ENCODE results near the gene COL4A2.

Gene COL4A2

DNA sequence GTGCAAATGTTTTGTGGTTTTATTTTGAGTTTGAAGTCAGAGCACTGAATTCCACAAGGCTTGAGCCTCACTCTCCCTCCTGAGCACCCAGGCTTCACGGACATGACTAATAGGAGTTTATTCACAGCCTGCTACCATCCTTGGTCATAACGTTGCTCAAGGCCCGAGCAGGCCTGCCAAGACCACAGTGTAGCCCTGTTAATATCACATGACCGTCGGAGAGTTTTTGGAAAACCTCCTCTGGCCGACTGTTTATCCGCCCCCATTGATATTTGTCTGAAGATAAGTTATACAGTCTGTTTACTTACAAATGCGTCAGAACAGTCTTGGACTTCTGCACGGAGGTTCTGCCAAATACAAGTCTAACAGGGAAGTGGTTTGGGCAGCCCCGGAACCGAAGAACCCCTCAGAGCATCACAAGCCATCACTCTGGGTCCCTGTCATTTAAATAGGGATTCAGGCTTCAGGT, 89.9 kb downstream of the COL4A2 start:
- no peaks in the 10 kb centered on the region for H3K4me1 ChIP-seq (ENCODE audit: control insufficient read depth, insufficient read depth, low read length, poor library complexity, severe bottlenecking)

DNA sequence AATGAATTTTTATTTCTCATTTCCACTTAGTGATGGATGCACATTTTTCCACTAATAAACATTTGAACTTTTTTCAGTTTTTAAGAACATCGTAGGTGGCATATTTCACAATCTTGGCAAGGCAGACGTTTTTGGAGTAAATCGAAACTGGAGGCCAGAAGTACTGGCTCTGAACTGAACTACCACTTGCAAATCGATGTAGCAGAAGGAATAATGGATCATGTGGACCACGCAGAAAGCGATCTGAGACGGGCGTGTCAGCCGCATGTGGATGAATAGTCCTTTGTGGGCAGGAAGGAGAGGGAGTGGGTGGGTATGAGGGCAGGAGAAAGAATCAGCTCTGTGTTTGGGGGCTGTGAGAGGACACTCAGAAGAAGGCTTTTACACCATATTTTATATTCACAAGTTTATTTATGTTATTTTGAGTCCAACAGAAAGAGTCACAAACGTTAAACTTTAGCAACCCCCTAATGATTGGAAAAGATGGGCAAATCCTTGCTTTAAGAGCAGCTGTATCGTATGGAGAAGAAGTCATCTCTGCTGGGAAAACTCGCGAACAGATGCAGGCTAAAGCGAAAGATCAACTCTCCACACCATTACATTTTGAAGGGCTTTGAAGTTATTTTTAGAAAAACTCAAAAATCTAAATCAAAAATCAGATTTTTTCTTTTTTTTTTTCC, 90.5 kb downstream of the COL4A2 start:
- no peaks in the 10 kb centered on the region for H3K9me3 ChIP-seq (ENCODE audit: control insufficient read depth, low read length)
- H3K36me3 ChIP-seq (ENCODE audit: control insufficient read depth, insufficient read depth, low read length), result no peaks in the 10 kb centered on the region
- no peaks in the 10 kb centered on the region for H3K4me1 ChIP-seq (ENCODE audit: control insufficient read depth, insufficient read depth, low read length, poor library complexity, severe bottlenecking)
- DNase-seq, result no peak
- H3K27ac ChIP-seq (ENCODE audit: insufficient read depth, low read length, poor library complexity, severe bottlenecking), result no peak overlapping the region
- no peak overlapping the region for H3K4me3 ChIP-seq (ENCODE audit: insufficient read depth, low read depth, low read length, poor library complexity, severe bottlenecking)
- H3K27me3 ChIP-seq (replicated peaks; ENCODE audit: control insufficient read depth, insufficient read depth, low read length, poor library complexity, severe bottlenecking), result peaks cover 5% of the 10 kb centered on the region

More for the DNA sequence above, 89.9 kb downstream of the COL4A2 start:
- Histone ChIP-seq H3K27me3 (replicated peaks; ENCODE audit: control insufficient read depth, insufficient read depth, low read length, poor library complexity, severe bottlenecking) (peaks cover 9% of the 10 kb centered on the region), H3K4me3 (ENCODE audit: insufficient read depth, low read depth, low read length, poor library complexity, severe bottlenecking) (no peak overlapping the region), H3K36me3 (ENCODE audit: control insufficient read depth, insufficient read depth, low read length) (no peaks in the 10 kb centered on the region), H3K9me3 (ENCODE audit: control insufficient read depth, low read length) (no peaks in the 10 kb centered on the region), H3K27ac (ENCODE audit: insufficient read depth, low read length, poor library complexity, severe bottlenecking) (no peak overlapping the region)
- DNase-seq, result no peak

- Histone ChIP-seq H3K9me3 (ENCODE audit: control insufficient read depth, low read length) (no peaks in the 10 kb centered on the region), H3K27me3 (replicated peaks; ENCODE audit: control insufficient read depth, insufficient read depth, low read length, poor library complexity, severe bottlenecking) (no peaks in the 10 kb centered on the region), H3K4me1 (ENCODE audit: control insufficient read depth, insufficient read depth, low read length, poor library complexity, severe bottlenecking) (no peaks in the 10 kb centered on the region), H3K36me3 (ENCODE audit: control insufficient read depth, insufficient read depth, low read length) (no peaks in the 10 kb centered on the region), H3K4me3 (ENCODE audit: insufficient read depth, low read depth, low read length, poor library complexity, severe bottlenecking) (no peak overlapping the region), H3K27ac (ENCODE audit: insufficient read depth, low read length, poor library complexity, severe bottlenecking) (no peak overlapping the region)
- DNase-seq, result no peak
Measured at GRCh38 chr13:110398564-110399507, 91.8 kb downstream of the COL4A2 start.

DNA sequence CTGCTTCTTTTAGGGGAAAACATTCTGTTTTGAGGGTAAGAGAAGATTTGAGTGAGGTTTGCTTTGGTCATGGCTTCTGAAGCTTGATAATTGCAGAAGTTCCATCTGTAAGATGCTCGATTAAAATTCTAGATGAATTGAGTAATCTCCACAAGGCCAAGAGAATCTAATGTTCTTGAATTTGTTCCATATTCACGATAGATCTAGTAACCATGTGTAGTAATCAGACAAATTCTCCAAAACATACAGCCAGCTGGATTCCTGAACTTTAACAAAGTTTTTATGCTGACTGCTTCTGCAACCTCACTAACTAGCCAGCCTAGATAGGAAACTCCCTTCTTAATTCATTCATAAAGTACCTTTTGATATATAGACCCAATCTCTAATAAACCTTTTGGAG, 92.7 kb downstream of the COL4A2 start:
- H3K27me3 ChIP-seq (replicated peaks; ENCODE audit: control insufficient read depth, insufficient read depth, low read length, poor library complexity, severe bottlenecking), result no peaks in the 10 kb centered on the region
- no peaks in the 10 kb centered on the region for H3K9me3 ChIP-seq (ENCODE audit: control insufficient read depth, low read length)
- no peak overlapping the region for H3K27ac ChIP-seq (ENCODE audit: insufficient read depth, low read length, poor library complexity, severe bottlenecking)
- H3K4me1 ChIP-seq (ENCODE audit: control insufficient read depth, insufficient read depth, low read length, poor library complexity, severe bottlenecking), result no peaks in the 10 kb centered on the region
- no peaks in the 10 kb centered on the region for H3K36me3 ChIP-seq (ENCODE audit: control insufficient read depth, insufficient read depth, low read length)
- no peak overlapping the region for H3K4me3 ChIP-seq (ENCODE audit: insufficient read depth, low read depth, low read length, poor library complexity, severe bottlenecking)
- DNase-seq, result no peak

DNA sequence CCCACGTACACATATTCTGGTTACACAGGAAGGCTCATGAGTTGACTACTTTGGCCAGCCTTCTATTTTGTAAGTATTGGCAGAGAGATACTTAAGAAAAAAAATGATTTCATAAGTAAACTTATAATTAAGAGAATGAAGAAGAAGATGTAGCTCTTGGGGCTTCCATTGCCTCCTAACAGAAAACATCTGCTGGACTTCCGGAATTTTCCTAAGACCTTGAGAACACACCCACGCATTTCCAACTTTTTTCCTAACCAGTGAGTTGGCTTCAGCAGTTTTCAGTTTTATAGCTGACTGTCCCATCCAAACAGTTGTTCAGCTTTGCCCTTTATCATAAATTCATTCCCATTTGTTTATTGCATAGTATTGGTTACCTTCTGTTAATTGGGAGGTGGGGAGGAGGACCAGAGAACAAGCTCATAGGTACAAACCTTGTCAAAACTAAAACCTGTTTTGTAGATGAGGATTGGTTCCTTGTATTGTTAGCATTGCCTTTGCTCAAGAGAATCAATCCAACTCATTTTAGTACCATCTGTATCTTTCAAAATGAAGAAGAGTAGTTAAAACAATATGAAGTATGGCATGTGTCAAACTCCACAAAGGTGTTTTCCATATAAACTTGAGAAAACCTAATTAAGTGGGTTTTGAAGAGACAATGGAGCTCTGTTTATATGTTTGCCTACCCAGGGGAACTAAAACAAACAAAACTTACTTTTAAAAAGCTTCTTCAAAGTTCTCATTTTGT, 93.9 kb downstream of the COL4A2 start:
- Histone ChIP-seq H3K4me3 (ENCODE audit: insufficient read depth, low read depth, low read length, poor library complexity, severe bottlenecking) (no peak overlapping the region), H3K27ac (ENCODE audit: insufficient read depth, low read length, poor library complexity, severe bottlenecking) (no peak overlapping the region), H3K9me3 (ENCODE audit: control insufficient read depth, low read length) (no peaks in the 10 kb centered on the region), H3K4me1 (ENCODE audit: control insufficient read depth, insufficient read depth, low read length, poor library complexity, severe bottlenecking) (no peaks in the 10 kb centered on the region), H3K27me3 (replicated peaks; ENCODE audit: control insufficient read depth, insufficient read depth, low read length, poor library complexity, severe bottlenecking) (no peaks in the 10 kb centered on the region), H3K36me3 (ENCODE audit: control insufficient read depth, insufficient read depth, low read length) (no peaks in the 10 kb centered on the region)
- DNase-seq, result no peak

GRCh38 chr13:110402299-110403069, 95.4 kb downstream of the COL4A2 start:
- Histone ChIP-seq H3K27ac (ENCODE audit: insufficient read depth, low read length, poor library complexity, severe bottlenecking) (no peak overlapping the region), H3K4me3 (ENCODE audit: insufficient read depth, low read depth, low read length, poor library complexity, severe bottlenecking) (no peak overlapping the region), H3K36me3 (ENCODE audit: control insufficient read depth, insufficient read depth, low read length) (no peaks in the 10 kb centered on the region), H3K27me3 (replicated peaks; ENCODE audit: control insufficient read depth, insufficient read depth, low read length, poor library complexity, severe bottlenecking) (no peaks in the 10 kb centered on the region), H3K4me1 (ENCODE audit: control insufficient read depth, insufficient read depth, low read length, poor library complexity, severe bottlenecking) (no peaks in the 10 kb centered on the region), H3K9me3 (ENCODE audit: control insufficient read depth, low read length) (no peaks in the 10 kb centered on the region)
- DNase-seq, result no peak

GRCh38 chr13:110403315-110403714, 96.2 kb downstream of the COL4A2 start:
- no peak overlapping the region for H3K27ac ChIP-seq (ENCODE audit: insufficient read depth, low read length, poor library complexity, severe bottlenecking)
- no peaks in the 10 kb centered on the region for H3K9me3 ChIP-seq (ENCODE audit: control insufficient read depth, low read length)
- DNase-seq, result no peak

DNA sequence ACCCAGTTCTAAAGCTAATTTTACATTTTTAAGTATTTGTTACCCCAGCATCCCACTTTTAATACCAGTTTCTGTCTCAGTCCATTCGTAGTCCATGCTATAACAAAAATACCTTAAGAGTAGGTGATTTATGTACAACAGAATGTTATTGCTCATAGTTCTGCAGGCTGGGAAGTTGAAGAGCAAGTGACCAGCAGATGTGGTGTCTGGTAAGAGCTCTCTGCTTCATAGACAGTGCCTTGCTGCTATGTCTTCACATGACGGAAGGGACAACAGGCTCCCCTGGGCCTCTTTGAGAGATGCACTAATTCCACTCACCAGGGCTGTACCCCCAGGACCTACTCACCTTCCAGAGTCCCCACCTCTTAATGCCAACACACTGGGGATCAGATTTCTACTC, 96.6 kb downstream of the COL4A2 start:
- no peak overlapping the region for H3K4me3 ChIP-seq (ENCODE audit: insufficient read depth, low read depth, low read length, poor library complexity, severe bottlenecking)
- H3K9me3 ChIP-seq (ENCODE audit: control insufficient read depth, low read length), result no peaks in the 10 kb centered on the region
- H3K27ac ChIP-seq (ENCODE audit: insufficient read depth, low read length, poor library complexity, severe bottlenecking), result no peak overlapping the region
- no peaks in the 10 kb centered on the region for H3K27me3 ChIP-seq (replicated peaks; ENCODE audit: control insufficient read depth, insufficient read depth, low read length, poor library complexity, severe bottlenecking)
- H3K4me1 ChIP-seq (ENCODE audit: control insufficient read depth, insufficient read depth, low read length, poor library complexity, severe bottlenecking), result no peaks in the 10 kb centered on the region
- no peak for DNase-seq
- no peaks in the 10 kb centered on the region for H3K36me3 ChIP-seq (ENCODE audit: control insufficient read depth, insufficient read depth, low read length)

More at GRCh38 chr13:110403315-110403714, 96.2 kb downstream of the COL4A2 start:
- H3K27me3 ChIP-seq (replicated peaks; ENCODE audit: control insufficient read depth, insufficient read depth, low read length, poor library complexity, severe bottlenecking), result no peaks in the 10 kb centered on the region
- no peaks in the 10 kb centered on the region for H3K36me3 ChIP-seq (ENCODE audit: control insufficient read depth, insufficient read depth, low read length)
- no peaks in the 10 kb centered on the region for H3K4me1 ChIP-seq (ENCODE audit: control insufficient read depth, insufficient read depth, low read length, poor library complexity, severe bottlenecking)
- no peak overlapping the region for H3K4me3 ChIP-seq (ENCODE audit: insufficient read depth, low read depth, low read length, poor library complexity, severe bottlenecking)

- Histone ChIP-seq H3K9me3 (ENCODE audit: control insufficient read depth, low read length) (no peaks in the 10 kb centered on the region), H3K4me3 (ENCODE audit: insufficient read depth, low read depth, low read length, poor library complexity, severe bottlenecking) (no peak overlapping the region), H3K36me3 (ENCODE audit: control insufficient read depth, insufficient read depth, low read length) (no peaks in the 10 kb centered on the region), H3K27me3 (replicated peaks; ENCODE audit: control insufficient read depth, insufficient read depth, low read length, poor library complexity, severe bottlenecking) (no peaks in the 10 kb centered on the region), H3K4me1 (ENCODE audit: control insufficient read depth, insufficient read depth, low read length, poor library complexity, severe bottlenecking) (no peaks in the 10 kb centered on the region), H3K27ac (ENCODE audit: insufficient read depth, low read length, poor library complexity, severe bottlenecking) (no peak overlapping the region)
- no peak for DNase-seq
Measured at GRCh38 chr13:110404321-110404720, 97.2 kb downstream of the COL4A2 start.

Measured in effector memory CD4-positive, alpha-beta T cell (primary cell).